Measurements from ENCODE around the gene RRP8. TPM values are rescaled to one million over a fixed set of nuclear protein-coding genes. Genes with fewer than 3 reads are reported as not detected.

Gene RRP8
- total and polyA plus RNA-seq, 2 experiments from 2014 or later: 15.3 to 26.1 TPM

- no peak for DNase-seq (ENCODE audit: low spot score)
- no peaks in the 10 kb centered on the region for H3K9me3 ChIP-seq (ENCODE audit: low read depth)
- H3K27me3 ChIP-seq: no peaks in the 10 kb centered on the region
- H3K79me2 ChIP-seq: peaks cover 82% of the 10 kb centered on the region
- no peaks in the 10 kb centered on the region for H4K20me1 ChIP-seq (ENCODE audit: insufficient read depth, poor library complexity, severe bottlenecking)
- WGBS (ENCODE audit: low lambda C conversion rate, missing lambda C conversion rate): 53% methylated on average over 3 of the region's 3 CpGs
- no peaks in the 10 kb centered on the region for H3K9me2 ChIP-seq (replicated peaks; ENCODE audit: insufficient read depth)
- peak overlapping the region; percentile 80 for H3K4me3 ChIP-seq
- H3K4me1 ChIP-seq (ENCODE audit: insufficient read depth): peaks cover 39% of the 10 kb centered on the region
- H3K4me2 ChIP-seq: peak overlapping the region; percentile 87
- H3K27ac ChIP-seq: peak overlapping the region; percentile 98
- no peaks in the 10 kb centered on the region for H3K36me3 ChIP-seq (replicated peaks; ENCODE audit: insufficient read depth, low read depth)
- no peak overlapping the region for H2AFZ ChIP-seq
- TF ChIP-seq EZH2phosphoT487 (IDR thresholded peaks at IDR 0.05; ENCODE audit: low read depth, severe bottlenecking, unreplicated experiment) (no peak), CTCF (IDR thresholded peaks at IDR 0.05; ENCODE audit: poor library complexity) (no peak), EZH2 (IDR thresholded peaks at IDR 0.05; ENCODE audit: borderline replicate concordance) (no peak)
Measured at GRCh38 chr11:6604790-6605189, 1.4 kb upstream of the RRP8 start.

- H3K79me2 ChIP-seq: peaks cover 83% of the 10 kb centered on the region
- peak overlapping the region; percentile 80 for H3K4me3 ChIP-seq
- no peaks in the 10 kb centered on the region for H3K9me2 ChIP-seq (replicated peaks; ENCODE audit: insufficient read depth)
- DNase-seq (ENCODE audit: low spot score): peak; percentile 79
- no peaks in the 10 kb centered on the region for H3K36me3 ChIP-seq (replicated peaks; ENCODE audit: insufficient read depth, low read depth)
- under 1% methylated on average over 20 of the region's 20 CpGs for whole genome bisulfite sequencing (ENCODE audit: low lambda C conversion rate, missing lambda C conversion rate)
- peak overlapping the region; percentile 87 for H3K4me2 ChIP-seq
- TF ChIP-seq CTCF (IDR thresholded peaks at IDR 0.05; ENCODE audit: poor library complexity) (peak; percentile 28), EZH2phosphoT487 (IDR thresholded peaks at IDR 0.05; ENCODE audit: low read depth, severe bottlenecking, unreplicated experiment) (no peak)
- peak overlapping the region; percentile 98 for H3K27ac ChIP-seq
- H3K4me1 ChIP-seq (ENCODE audit: insufficient read depth): peaks cover 39% of the 10 kb centered on the region
- H3K9me3 ChIP-seq (ENCODE audit: low read depth): no peaks in the 10 kb centered on the region
- H2AFZ ChIP-seq: peak overlapping the region; percentile 70
- no peaks in the 10 kb centered on the region for H4K20me1 ChIP-seq (ENCODE audit: insufficient read depth, poor library complexity, severe bottlenecking)
- H3K27me3 ChIP-seq: no peaks in the 10 kb centered on the region
Measured at GRCh38 chr11:6604081-6604626, 738 bp upstream of the RRP8 start.

GRCh38 chr11:6602096-6602940, 1.1 kb downstream of the RRP8 start:
- Histone ChIP-seq H3K4me1 (ENCODE audit: insufficient read depth) (peaks cover 37% of the 10 kb centered on the region), H3K27me3 (no peaks in the 10 kb centered on the region), H3K4me3 (peak overlapping the region; percentile 80), H3K9me3 (ENCODE audit: low read depth) (no peaks in the 10 kb centered on the region), H3K9me2 (replicated peaks; ENCODE audit: insufficient read depth) (no peaks in the 10 kb centered on the region), H3K36me3 (replicated peaks; ENCODE audit: insufficient read depth, low read depth) (no peaks in the 10 kb centered on the region), H4K20me1 (ENCODE audit: insufficient read depth, poor library complexity, severe bottlenecking) (no peaks in the 10 kb centered on the region), H2AFZ (no peak overlapping the region), H3K27ac (peak overlapping the region; percentile 98), H3K4me2 (peak overlapping the region; percentile 96), H3K79me2 (peaks cover 68% of the 10 kb centered on the region)
- 66% methylated on average over 7 of the region's 7 CpGs for WGBS (ENCODE audit: low lambda C conversion rate, missing lambda C conversion rate)
- no peak for TF ChIP-seq CTCF (IDR thresholded peaks at IDR 0.05; ENCODE audit: poor library complexity)
- no peak for TF ChIP-seq EZH2phosphoT487 (IDR thresholded peaks at IDR 0.05; ENCODE audit: low read depth, severe bottlenecking, unreplicated experiment)
- TF ChIP-seq EZH2 (IDR thresholded peaks at IDR 0.05; ENCODE audit: borderline replicate concordance): no peak
- no peak for DNase-seq (ENCODE audit: low spot score)
